IgD-negative memory B cell (primary cell): ENCODE data around the gene HTR2A. TPM values are rescaled to one million over a fixed set of nuclear protein-coding genes. Genes with fewer than 3 reads are reported as not detected.

Experiments
- H3K27ac Mint-ChIP-seq, 3 donors: one replicate each; pipeline ENCODE4 v1.8.0; 2020 to 2022; ENCODE audit warnings: mild to moderate bottlenecking in 3 of 3, mixed read lengths in 3 of 3, moderate library complexity in 1 of 3
- H3K27me3 Mint-ChIP-seq: one replicate; pipeline ENCODE4 v1.8.0; 2021; ENCODE audit warnings: mixed read lengths
- H3K36me3 Mint-ChIP-seq: one replicate; pipeline ENCODE4 v1.8.0; 2020; ENCODE audit warnings: mild to moderate bottlenecking, mixed read lengths
- H3K4me1 Mint-ChIP-seq, 3 donors: one replicate each; pipeline ENCODE4 v1.8.0; 2020 to 2022; ENCODE audit warnings: mixed read lengths in 3 of 3, mild to moderate bottlenecking in 1 of 3
- H3K4me3 Mint-ChIP-seq, 4 donors: one replicate each; pipeline ENCODE4 v1.8.0; 2020 to 2022; ENCODE audit warnings: mild to moderate bottlenecking in 4 of 4, mixed read lengths in 4 of 4, moderate library complexity in 3 of 4
- H3K9me3 Mint-ChIP-seq, 3 donors: one replicate each; pipeline ENCODE4 v1.8.0; 2020 to 2021; ENCODE audit warnings: mixed read lengths in 3 of 3, mild to moderate bottlenecking in 1 of 3
- polyA plus RNA-seq: library from polyadenylated mRNA; unstranded; fragments of 300-500 nt; fragmentation: Illumina TruSeq; gene quantifications from one replicate; pipeline ENCODE4 v1.2.3, GENCODE V29; 2021

HTR2A gene
- polyA plus RNA-seq, 1 donor from 2014 or later: not detected

- Mint-ChIP-seq H3K36me3 (no peaks in the 10 kb centered on the region), H3K9me3 (peaks cover 0 to 2% (median 0%) of the 10 kb centered on the region in 3 donors), H3K27me3 (peaks cover 29% of the 10 kb centered on the region), H3K4me3 (peak overlapping the region in 3 of 4 donors; percentile 39 to 81 (median 65)), H3K27ac (no peak overlapping the region), H3K4me1 (peaks cover 9 to 19% (median 13%) of the 10 kb centered on the region in 3 donors)
Observed at GRCh38 chr13:46894568-46894967, 2.3 kb downstream of the HTR2A start.

- Mint-ChIP-seq H3K9me3 (peaks cover 0 to 5% (median 0%) of the 10 kb centered on the region in 3 donors), H3K36me3 (no peaks in the 10 kb centered on the region), H3K4me3 (peak overlapping the region; percentile 44 to 83 (median 75)), H3K4me1 (peaks cover 9 to 19% (median 13%) of the 10 kb centered on the region in 3 donors), H3K27ac (no peak overlapping the region), H3K27me3 (peaks cover 29% of the 10 kb centered on the region)
Observed at GRCh38 chr13:46893798-46894560, 2.9 kb downstream of the HTR2A start.

GRCh38 chr13:46893221-46893740 lies 3.6 kb downstream of the HTR2A start:
- Mint-ChIP-seq H3K27me3 (peaks cover 24% of the 10 kb centered on the region), H3K4me3 (peak overlapping the region; percentile 19 to 83 (median 56)), H3K36me3 (no peaks in the 10 kb centered on the region), H3K4me1 (peaks cover 9 to 19% (median 13%) of the 10 kb centered on the region in 3 donors), H3K27ac (no peak overlapping the region), H3K9me3 (peaks cover 0 to 5% (median 2%) of the 10 kb centered on the region in 3 donors)

GRCh38 chr13:46885018-46885417 lies 11.8 kb downstream of the HTR2A start:
- Mint-ChIP-seq H3K27me3 (peaks cover 17% of the 10 kb centered on the region), H3K36me3 (no peaks in the 10 kb centered on the region), H3K4me1 (no peaks in the 10 kb centered on the region), H3K4me3 (no peak overlapping the region), H3K27ac (no peak overlapping the region), H3K9me3 (peaks cover 2 to 10% (median 5%) of the 10 kb centered on the region in 3 donors)

GRCh38 chr13:46884531-46884930 lies 12.3 kb downstream of the HTR2A start:
- Mint-ChIP-seq H3K4me1 (no peaks in the 10 kb centered on the region), H3K27me3 (peaks cover 14% of the 10 kb centered on the region)

GRCh38 chr13:46881621-46882020 lies 15.2 kb downstream of the HTR2A start:
- Mint-ChIP-seq H3K36me3 (no peaks in the 10 kb centered on the region), H3K27me3 (peaks cover 14% of the 10 kb centered on the region), H3K9me3 (no peaks in the 10 kb centered on the region), H3K4me3 (no peak overlapping the region), H3K4me1 (no peaks in the 10 kb centered on the region), H3K27ac (no peak overlapping the region)

More at GRCh38 chr13:46884531-46884930, 12.3 kb downstream of the HTR2A start:
- Mint-ChIP-seq H3K27ac (no peak overlapping the region), H3K9me3 (peaks cover 2 to 10% (median 3%) of the 10 kb centered on the region in 3 donors), H3K36me3 (no peaks in the 10 kb centered on the region), H3K4me3 (no peak overlapping the region)

GRCh38 chr13:46874006-46874405 lies 22.8 kb downstream of the HTR2A start:
- H3K36me3 Mint-ChIP-seq: no peaks in the 10 kb centered on the region
- H3K27me3 Mint-ChIP-seq: peaks cover 8% of the 10 kb centered on the region
- no peak overlapping the region for H3K27ac Mint-ChIP-seq
- H3K4me3 Mint-ChIP-seq: no peak overlapping the region
- no peaks in the 10 kb centered on the region for H3K4me1 Mint-ChIP-seq
- no peaks in the 10 kb centered on the region for H3K9me3 Mint-ChIP-seq

GRCh38 chr13:46871557-46871956 lies 25.3 kb downstream of the HTR2A start:
- Mint-ChIP-seq H3K9me3 (peaks cover 0 to 2% (median 0%) of the 10 kb centered on the region in 3 donors), H3K36me3 (no peaks in the 10 kb centered on the region), H3K27ac (no peak overlapping the region), H3K27me3 (peaks cover 3% of the 10 kb centered on the region), H3K4me1 (no peaks in the 10 kb centered on the region), H3K4me3 (no peak overlapping the region)

GRCh38 chr13:46868091-46868490 lies 28.8 kb downstream of the HTR2A start:
- H3K27me3 Mint-ChIP-seq: peaks cover 3% of the 10 kb centered on the region
- H3K9me3 Mint-ChIP-seq: peaks cover 0 to 2% (median 0%) of the 10 kb centered on the region in 3 donors
- H3K27ac Mint-ChIP-seq: no peak overlapping the region
- H3K36me3 Mint-ChIP-seq: no peaks in the 10 kb centered on the region
- H3K4me1 Mint-ChIP-seq: peaks cover 0 to 7% (median 0%) of the 10 kb centered on the region in 3 donors
- no peak overlapping the region for H3K4me3 Mint-ChIP-seq

GRCh38 chr13:46866150-46866549 lies 30.7 kb downstream of the HTR2A start:
- peaks cover 1% of the 10 kb centered on the region for H3K27me3 Mint-ChIP-seq
- no peaks in the 10 kb centered on the region for H3K36me3 Mint-ChIP-seq
- peaks cover 0 to 2% (median 0%) of the 10 kb centered on the region in 3 donors for H3K9me3 Mint-ChIP-seq

GRCh38 chr13:46864941-46865340 lies 31.9 kb downstream of the HTR2A start:
- Mint-ChIP-seq H3K36me3 (no peaks in the 10 kb centered on the region), H3K4me3 (no peak overlapping the region), H3K27me3 (peaks cover 1% of the 10 kb centered on the region), H3K27ac (no peak overlapping the region), H3K9me3 (peaks cover 0 to 2% (median 0%) of the 10 kb centered on the region in 3 donors), H3K4me1 (peaks cover 0 to 7% (median 0%) of the 10 kb centered on the region in 3 donors)

More at GRCh38 chr13:46866150-46866549, 30.7 kb downstream of the HTR2A start:
- peaks cover 0 to 7% (median 0%) of the 10 kb centered on the region in 3 donors for H3K4me1 Mint-ChIP-seq
- H3K4me3 Mint-ChIP-seq: no peak overlapping the region
- H3K27ac Mint-ChIP-seq: no peak overlapping the region

- H3K36me3 Mint-ChIP-seq: no peaks in the 10 kb centered on the region
- H3K4me3 Mint-ChIP-seq: no peak overlapping the region
- H3K9me3 Mint-ChIP-seq: no peaks in the 10 kb centered on the region
- H3K27ac Mint-ChIP-seq: no peak overlapping the region
- H3K27me3 Mint-ChIP-seq: peaks cover 4% of the 10 kb centered on the region
- peaks cover 0 to 7% (median 2%) of the 10 kb centered on the region in 3 donors for H3K4me1 Mint-ChIP-seq
Observed at GRCh38 chr13:46861959-46862358, 34.9 kb downstream of the HTR2A start.

- Mint-ChIP-seq H3K36me3 (no peaks in the 10 kb centered on the region), H3K9me3 (no peaks in the 10 kb centered on the region), H3K27ac (no peak overlapping the region), H3K27me3 (peaks cover 6% of the 10 kb centered on the region), H3K4me3 (no peak overlapping the region), H3K4me1 (peaks cover 0 to 2% (median 2%) of the 10 kb centered on the region in 3 donors)
Observed at GRCh38 chr13:46860722-46861121, 36.1 kb downstream of the HTR2A start.

GRCh38 chr13:46858776-46859175 lies 38.1 kb downstream of the HTR2A start:
- Mint-ChIP-seq H3K4me3 (no peak overlapping the region), H3K27ac (no peak overlapping the region), H3K27me3 (peaks cover 9% of the 10 kb centered on the region), H3K9me3 (no peaks in the 10 kb centered on the region), H3K4me1 (peaks cover 0 to 2% (median 0%) of the 10 kb centered on the region in 3 donors), H3K36me3 (no peaks in the 10 kb centered on the region)

- Mint-ChIP-seq H3K27ac (no peak overlapping the region), H3K4me3 (no peak overlapping the region), H3K9me3 (no peaks in the 10 kb centered on the region), H3K36me3 (no peaks in the 10 kb centered on the region), H3K4me1 (peaks cover 0 to 2% (median 0%) of the 10 kb centered on the region in 3 donors), H3K27me3 (peaks cover 13% of the 10 kb centered on the region)
Observed at GRCh38 chr13:46858163-46858562, 38.7 kb downstream of the HTR2A start.
